Body of pancreas (tissue), 4 donors: ENCODE measurements around the gene YIPF4. TPM values are rescaled to one million over a fixed set of nuclear protein-coding genes. Genes with fewer than 3 reads are reported as not detected.
"Not testable (repeated sequence)": the region's sequence is repeated elsewhere in the genome, so short reads cannot be mapped to it uniquely, and the experiment has no call there.

Source experiments
- ATAC-seq: fragments of 150-250 bp; one replicate; pipeline ENCODE4 v1.9.1; 2016
- DNase-seq, 4 donors: peaks; one replicate each; pipeline ENCODE4 v3.0.0-alpha.2; 2019
- H3K27ac ChIP-seq, 4 donors: fragments of 200-600 bp; sonication (generic); 1 replicate in 3 of 4; 2 replicates in 1 of 4; pipeline versions ENCODE4 v1.5.1 to v1.6.1; 2016 to 2019; ENCODE audit warnings: mild to moderate bottlenecking in 1 of 4, mixed read lengths in 1 of 4, moderate library complexity in 1 of 4
- H3K27me3 ChIP-seq, 2 donors: fragments of 200-600 bp; sonication (generic); one replicate each; pipeline ENCODE4 v1.6.0; 2016; ENCODE audit warnings: mild to moderate bottlenecking in 1 of 2
- H3K36me3 ChIP-seq, 2 donors: fragments of 200-600 bp; sonication (generic); replicated peaks in 1 of 2; 2 replicates each; pipeline ENCODE4 v1.5.1; 2016; ENCODE audit warnings: low read depth in 2 of 2; ENCODE audit not compliant: insufficient read depth in 1 of 2
- H3K4me1 ChIP-seq: fragments of 200-600 bp; sonication (generic); one replicate; pipeline ENCODE4 v1.6.0; 2016
- H3K4me3 ChIP-seq, 2 donors: fragments of 200-600 bp; sonication (generic); 1 replicate in 1 of 2; 2 replicates in 1 of 2; pipeline ENCODE4 v1.5.1; 2016 to 2019
- H3K9me3 ChIP-seq, 3 donors: fragments of 200-600 bp; sonication (generic); 1 replicate in 2 of 3; 2 replicates in 1 of 3; pipeline ENCODE4 v1.5.1; 2016
- POLR2A ChIP-seq, 3 donors: fragments of 450-650 bp; IDR thresholded peaks; one replicate each; pipeline ENCODE4 v1.6.1; 2016; ENCODE audit warnings: antibody characterized with exemption in 3 of 3, mild to moderate bottlenecking in 2 of 3
- WGBS, 2 donors: methylation state at CpG; one replicate each; pipeline ENCODE4 v1.1.5; 2017; 5-methylcytosine and 5-hydroxymethylcytosine counted together
- intact Hi-C: fragments of 100-400 bp; cut with DNase I; formaldehyde crosslinking; loops from one replicate; pipeline ENCODE4 v1.15.1; 2023
- total RNA-seq, 2 donors: library from RNA; depleted of rRNA; stranded (reverse); fragments of >200 nt; gene quantifications; one replicate each; pipeline ENCODE4 v1.1.0, GENCODE V29; 2016
- TF ChIP-seq, protein P1 (sequence below), 7 experiments: fragments of 450-650 bp in 4 of 7; fragments of 200-600 bp in 3 of 7; sonication (generic) in 3 of 7; IDR thresholded peaks; one replicate each; pipeline ENCODE4 v1.5.1; 2016 to 2019; ENCODE audit warnings: antibody characterized with exemption in 7 of 7

Gene YIPF4
- total RNA-seq, 2 donors from 2014 or later: 13.5 to 24.7 TPM

DNA sequence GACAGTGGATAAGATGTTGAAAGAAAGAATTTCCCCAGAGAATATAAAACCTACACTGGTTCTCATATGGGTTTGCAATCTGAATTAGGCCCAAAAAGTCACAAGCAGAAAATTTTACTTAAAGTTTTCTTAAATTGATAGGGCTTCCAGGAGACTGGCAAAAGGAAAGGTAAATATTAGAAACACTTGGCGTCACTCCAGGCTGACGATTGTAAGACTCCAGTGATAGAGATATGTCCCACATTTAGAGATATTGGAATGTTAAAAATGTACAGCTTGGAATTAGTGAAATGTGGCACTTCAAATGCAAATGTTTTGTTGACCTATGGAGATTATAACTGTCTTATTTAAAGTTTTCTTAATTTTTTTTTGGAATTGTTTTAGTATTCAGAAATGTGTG is 14.0 kb downstream of the YIPF4 start:
- TF ChIP-seq, protein P1, sequence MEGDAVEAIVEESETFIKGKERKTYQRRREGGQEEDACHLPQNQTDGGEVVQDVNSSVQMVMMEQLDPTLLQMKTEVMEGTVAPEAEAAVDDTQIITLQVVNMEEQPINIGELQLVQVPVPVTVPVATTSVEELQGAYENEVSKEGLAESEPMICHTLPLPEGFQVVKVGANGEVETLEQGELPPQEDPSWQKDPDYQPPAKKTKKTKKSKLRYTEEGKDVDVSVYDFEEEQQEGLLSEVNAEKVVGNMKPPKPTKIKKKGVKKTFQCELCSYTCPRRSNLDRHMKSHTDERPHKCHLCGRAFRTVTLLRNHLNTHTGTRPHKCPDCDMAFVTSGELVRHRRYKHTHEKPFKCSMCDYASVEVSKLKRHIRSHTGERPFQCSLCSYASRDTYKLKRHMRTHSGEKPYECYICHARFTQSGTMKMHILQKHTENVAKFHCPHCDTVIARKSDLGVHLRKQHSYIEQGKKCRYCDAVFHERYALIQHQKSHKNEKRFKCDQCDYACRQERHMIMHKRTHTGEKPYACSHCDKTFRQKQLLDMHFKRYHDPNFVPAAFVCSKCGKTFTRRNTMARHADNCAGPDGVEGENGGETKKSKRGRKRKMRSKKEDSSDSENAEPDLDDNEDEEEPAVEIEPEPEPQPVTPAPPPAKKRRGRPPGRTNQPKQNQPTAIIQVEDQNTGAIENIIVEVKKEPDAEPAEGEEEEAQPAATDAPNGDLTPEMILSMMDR (IDR thresholded peaks at IDR 0.05): no peak
- TF ChIP-seq POLR2A (IDR thresholded peaks at IDR 0.05): no peak
- Histone ChIP-seq H3K4me1 (peaks cover 36% of the 10 kb centered on the region), H3K36me3 (no peaks in the 10 kb centered on the region), H3K4me3 (no peak overlapping the region), H3K27ac (no peak overlapping the region), H3K9me3 (no peaks in the 10 kb centered on the region), H3K27me3 (no peaks in the 10 kb centered on the region)
- peak; percentile 45 to 69 (median 54) for DNase-seq
- ATAC-seq: no peak
- 8 to 22% methylated on average over 2 of the region's 2 CpGs for WGBS, 2 donors
- intact Hi-C loops: no loop called here

DNA sequence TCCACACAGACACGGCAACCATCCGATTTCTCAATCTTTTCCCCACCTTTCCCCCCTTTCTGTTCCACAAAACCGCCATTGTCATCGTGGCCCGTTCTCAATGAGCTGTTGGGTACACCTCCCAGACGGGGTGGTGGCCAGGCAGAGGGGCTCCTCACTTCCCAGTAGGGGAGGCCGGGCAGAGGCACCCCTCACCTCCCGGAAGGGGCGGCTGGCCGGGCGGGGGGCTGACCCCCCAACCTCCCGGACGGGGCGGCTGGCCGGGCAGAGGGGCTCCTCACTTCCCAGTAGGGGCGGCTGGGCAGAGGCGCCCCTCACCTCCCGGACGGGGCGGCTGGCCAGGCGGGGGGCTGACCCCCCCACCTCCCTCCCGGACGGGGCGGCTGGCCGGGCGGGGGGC is 15.8 kb downstream of the YIPF4 start:
- 98 to 100% methylated on average over 5 to 7 of the region's 26 CpGs for WGBS, 2 donors

DNA sequence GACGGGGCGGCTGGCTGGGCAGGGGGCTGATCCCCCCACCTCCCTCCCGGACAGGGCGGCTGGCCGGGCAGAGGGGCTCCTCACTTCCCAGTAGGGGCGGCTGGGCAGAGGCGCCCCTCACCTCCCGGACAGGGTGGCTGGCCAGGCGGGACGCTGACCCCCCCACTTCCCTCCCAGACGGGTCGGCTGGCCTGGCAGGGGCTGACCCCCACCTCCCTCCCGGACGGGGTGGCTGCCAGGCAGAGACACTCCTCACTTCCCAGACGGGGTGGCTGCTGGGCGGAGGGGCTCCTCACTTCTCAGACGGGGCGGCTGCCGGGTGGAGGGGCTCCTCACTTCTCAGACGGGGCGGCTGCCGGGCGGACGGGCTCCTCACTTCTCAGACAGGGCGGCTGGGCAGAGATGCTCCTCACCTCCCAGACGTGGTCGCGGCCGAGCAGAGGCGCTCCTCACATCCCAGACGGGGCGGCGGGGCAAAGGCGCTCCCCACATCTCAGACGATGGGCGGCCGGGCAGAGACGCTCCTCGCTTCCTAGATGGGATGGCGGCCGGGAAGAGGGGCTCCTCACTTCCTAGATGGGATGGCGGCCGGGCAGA is 16.4 kb downstream of the YIPF4 start:
- H3K4me3 ChIP-seq, H3K27me3 ChIP-seq, ATAC-seq, DNase-seq, H3K27ac ChIP-seq, H3K9me3 ChIP-seq, H3K36me3 ChIP-seq, intact Hi-C loops: not testable (repeated sequence)
- H3K4me1 ChIP-seq: peaks cover 16% of the 10 kb centered on the region
- WGBS, 2 donors: 94 to 96% methylated on average over 11 to 16 of the region's 43 CpGs

More for the DNA sequence above, 15.8 kb downstream of the YIPF4 start:
- ATAC-seq, H3K36me3 ChIP-seq, H3K9me3 ChIP-seq, DNase-seq, intact Hi-C loops, H3K27ac ChIP-seq, H3K27me3 ChIP-seq, H3K4me3 ChIP-seq: not testable (repeated sequence)
- peaks cover 22% of the 10 kb centered on the region for H3K4me1 ChIP-seq

DNA sequence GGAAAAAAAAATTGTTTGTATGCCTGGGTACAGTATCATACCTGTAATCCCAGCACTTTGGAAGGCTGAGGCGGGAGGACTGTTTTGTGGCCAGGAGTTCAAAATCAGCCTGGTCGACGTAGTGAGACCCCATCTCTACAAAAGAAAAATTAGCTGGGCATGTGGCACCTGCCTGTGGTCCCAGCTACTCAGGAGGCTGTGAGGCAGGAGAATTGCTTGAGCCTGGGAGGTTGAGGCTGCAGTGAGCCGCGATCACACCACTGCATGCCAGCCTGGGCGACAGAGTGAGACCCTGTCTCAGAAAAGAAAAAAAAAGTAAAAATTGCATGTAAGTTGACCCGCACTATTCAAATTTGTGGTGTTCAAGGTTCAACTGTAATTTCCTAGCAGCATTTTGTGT is 32.9 kb downstream of the YIPF4 start:
- Histone ChIP-seq H3K27me3 (no peaks in the 10 kb centered on the region), H3K36me3 (no peaks in the 10 kb centered on the region), H3K9me3 (no peaks in the 10 kb centered on the region), H3K27ac (peak overlapping the region in 1 of 4 donors; percentile 26), H3K4me1 (peaks cover 8% of the 10 kb centered on the region), H3K4me3 (no peak overlapping the region)
- 85 to 86% methylated on average over 7 of the region's 7 CpGs for WGBS, 2 donors
- ATAC-seq (no peak), DNase-seq (no peak)
- TF ChIP-seq POLR2A (IDR thresholded peaks at IDR 0.05): no peak
- TF ChIP-seq, protein P1 (IDR thresholded peaks at IDR 0.05): no peak
- intact Hi-C loops: no loop called here

DNA sequence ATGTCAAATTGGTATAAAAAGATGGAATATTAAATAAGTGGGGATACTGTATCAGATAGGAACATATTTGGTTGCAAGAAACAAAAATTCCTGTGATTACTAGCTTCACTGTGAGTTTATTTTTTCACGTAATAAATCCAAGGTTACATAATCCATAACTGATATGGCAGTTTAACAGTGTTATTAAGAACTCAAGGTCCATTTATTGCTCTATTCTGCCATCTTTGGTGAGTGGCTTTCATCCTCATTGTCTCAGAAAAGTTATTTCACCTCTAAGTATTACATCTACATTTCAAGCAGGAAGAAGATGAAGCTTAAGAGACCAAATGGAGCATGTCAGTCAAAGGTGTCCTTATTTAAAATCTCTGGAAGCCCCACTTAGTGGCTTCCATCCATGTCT is 37.2 kb downstream of the YIPF4 start:
- no peak for ATAC-seq

DNA sequence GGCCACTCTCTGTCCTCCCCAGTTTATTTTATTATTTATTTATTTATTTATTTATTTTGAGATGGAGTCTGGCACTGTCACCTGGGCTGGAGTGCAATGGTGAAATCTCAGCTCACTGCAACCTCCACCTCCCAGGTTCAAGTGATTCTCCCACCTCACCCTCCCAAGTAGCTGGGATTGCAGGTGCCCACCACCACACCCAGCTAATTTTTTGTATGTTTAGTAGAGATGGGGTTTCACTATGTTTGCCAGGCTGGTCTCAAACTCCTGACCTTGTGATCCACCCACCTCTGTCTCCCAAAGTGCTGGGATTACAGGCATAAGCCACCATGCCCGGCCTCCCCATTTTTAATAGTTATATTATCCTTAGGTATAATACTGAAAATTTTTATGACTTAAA is 51.0 kb downstream of the YIPF4 start:
- WGBS, 2 donors: 33 to 48% methylated on average over 1 of the region's 1 CpG
- ATAC-seq, H3K4me3 ChIP-seq: not testable (repeated sequence)

More for the DNA sequence above, 37.2 kb downstream of the YIPF4 start:
- H3K4me3 ChIP-seq: no peak overlapping the region
- TF ChIP-seq POLR2A (IDR thresholded peaks at IDR 0.05): no peak
- TF ChIP-seq, protein P1 (IDR thresholded peaks at IDR 0.05): no peak
- H3K27me3 ChIP-seq: no peaks in the 10 kb centered on the region
- H3K27ac ChIP-seq: no peak overlapping the region
- 34 to 46% methylated on average over 1 of the region's 1 CpG for WGBS, 2 donors
- intact Hi-C loops: no loop called here
- H3K4me1 ChIP-seq: no peaks in the 10 kb centered on the region
- no peaks in the 10 kb centered on the region for H3K36me3 ChIP-seq
- H3K9me3 ChIP-seq: no peaks in the 10 kb centered on the region
- no peak for DNase-seq

More for the DNA sequence above, 51.0 kb downstream of the YIPF4 start:
- H3K27me3 ChIP-seq, H3K9me3 ChIP-seq, H3K36me3 ChIP-seq, intact Hi-C loops, DNase-seq: not testable (repeated sequence)
- Histone ChIP-seq H3K27ac (peak overlapping the region; percentile 18 to 90 (median 79)), H3K4me1 (peaks cover 38% of the 10 kb centered on the region)
